Stomach (tissue), 4 donors: ENCODE results near the gene PSMB8.

Experiments
- EP300 ChIP-seq: sonication (generic); formaldehyde crosslinking; IDR thresholded peaks from one replicate; pipeline ENCODE4 v1.6.1; 2017; ENCODE audit warnings: antibody characterized with exemption
- POLR2AphosphoS5 ChIP-seq, 3 donors: sonication (generic); formaldehyde crosslinking; IDR thresholded peaks; one replicate each; pipeline ENCODE4 v1.6.1; 2016; ENCODE audit warnings: antibody characterized with exemption in 3 of 3
- TF ChIP-seq, protein P1 (sequence below), 7 experiments: fragments of 450-650 bp in 4 of 7; fragments of 200-600 bp in 3 of 7; sonication (generic) in 3 of 7; IDR thresholded peaks; one replicate each; pipeline ENCODE4 v1.5.1; 2016 to 2019; ENCODE audit warnings: antibody characterized with exemption in 7 of 7, control low read depth in 2 of 7, mild to moderate bottlenecking in 1 of 7

DNA sequence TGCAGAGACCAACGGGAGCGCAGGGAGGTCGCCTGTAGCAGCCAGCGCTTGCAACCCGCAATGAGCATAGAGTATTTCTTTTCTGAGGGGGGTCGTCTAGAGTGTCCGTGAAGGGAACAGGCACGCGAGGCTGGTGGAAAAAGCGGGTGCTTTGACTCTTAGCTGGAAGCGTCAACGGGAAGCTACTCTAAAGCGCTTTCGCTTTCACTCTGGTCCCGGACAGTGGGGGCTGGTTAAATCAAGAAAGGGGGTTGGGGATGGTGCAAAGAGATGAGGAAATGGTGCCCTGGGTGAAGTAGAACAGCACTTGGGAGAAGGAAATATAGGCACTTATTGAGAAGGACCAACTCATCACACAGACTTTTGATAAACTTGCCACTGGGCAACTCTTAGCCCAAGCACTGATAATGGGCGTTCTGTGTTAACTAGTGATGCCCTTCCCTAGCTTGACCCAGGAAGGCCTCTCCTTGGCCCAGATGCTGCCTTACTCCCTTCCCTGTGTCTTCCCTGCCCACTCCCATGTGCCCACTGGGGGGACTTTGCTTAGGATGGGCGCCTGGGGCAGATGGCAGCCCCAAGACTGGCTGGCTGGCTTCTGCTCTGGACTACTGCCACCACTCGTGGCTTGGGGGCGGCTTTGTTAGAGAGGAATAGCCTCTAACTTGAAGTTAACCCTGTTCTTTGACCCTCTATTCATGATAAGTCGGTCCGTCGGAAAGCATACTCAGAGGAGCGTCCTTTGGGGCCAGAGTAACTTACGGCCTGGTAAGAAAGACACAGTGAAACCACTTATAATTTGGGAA lies 10.7 kb upstream of the PSMB8 start:
- TF ChIP-seq, protein P1, sequence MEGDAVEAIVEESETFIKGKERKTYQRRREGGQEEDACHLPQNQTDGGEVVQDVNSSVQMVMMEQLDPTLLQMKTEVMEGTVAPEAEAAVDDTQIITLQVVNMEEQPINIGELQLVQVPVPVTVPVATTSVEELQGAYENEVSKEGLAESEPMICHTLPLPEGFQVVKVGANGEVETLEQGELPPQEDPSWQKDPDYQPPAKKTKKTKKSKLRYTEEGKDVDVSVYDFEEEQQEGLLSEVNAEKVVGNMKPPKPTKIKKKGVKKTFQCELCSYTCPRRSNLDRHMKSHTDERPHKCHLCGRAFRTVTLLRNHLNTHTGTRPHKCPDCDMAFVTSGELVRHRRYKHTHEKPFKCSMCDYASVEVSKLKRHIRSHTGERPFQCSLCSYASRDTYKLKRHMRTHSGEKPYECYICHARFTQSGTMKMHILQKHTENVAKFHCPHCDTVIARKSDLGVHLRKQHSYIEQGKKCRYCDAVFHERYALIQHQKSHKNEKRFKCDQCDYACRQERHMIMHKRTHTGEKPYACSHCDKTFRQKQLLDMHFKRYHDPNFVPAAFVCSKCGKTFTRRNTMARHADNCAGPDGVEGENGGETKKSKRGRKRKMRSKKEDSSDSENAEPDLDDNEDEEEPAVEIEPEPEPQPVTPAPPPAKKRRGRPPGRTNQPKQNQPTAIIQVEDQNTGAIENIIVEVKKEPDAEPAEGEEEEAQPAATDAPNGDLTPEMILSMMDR (IDR thresholded peaks at IDR 0.05) = no peak
- TF ChIP-seq EP300 (no peak), POLR2AphosphoS5 (IDR thresholded peaks at IDR 0.05) (no peak)
